Measurements from ENCODE around the gene HSDL1.

DNA sequence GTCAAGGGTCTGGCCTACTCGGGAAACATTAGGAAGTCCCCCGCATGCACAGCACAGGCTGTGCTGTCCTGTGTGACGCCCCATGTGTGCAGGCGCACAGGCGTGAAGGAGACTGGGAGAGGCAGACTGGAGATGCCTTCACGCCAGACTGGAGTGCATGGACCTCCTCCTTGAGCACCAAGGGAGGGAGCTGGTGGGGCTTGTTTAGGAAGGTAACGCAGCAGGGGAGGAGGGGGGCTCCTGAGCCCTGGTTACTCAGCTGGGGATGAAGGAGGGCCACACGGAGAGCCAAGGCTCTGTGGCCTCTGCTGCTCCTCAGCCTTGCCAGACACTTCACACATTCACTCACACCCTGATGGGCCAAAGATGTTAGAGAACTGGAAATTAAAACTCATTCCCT lies 7.7 kb downstream of the HSDL1 start:
- TF ChIP-seq, protein P1, sequence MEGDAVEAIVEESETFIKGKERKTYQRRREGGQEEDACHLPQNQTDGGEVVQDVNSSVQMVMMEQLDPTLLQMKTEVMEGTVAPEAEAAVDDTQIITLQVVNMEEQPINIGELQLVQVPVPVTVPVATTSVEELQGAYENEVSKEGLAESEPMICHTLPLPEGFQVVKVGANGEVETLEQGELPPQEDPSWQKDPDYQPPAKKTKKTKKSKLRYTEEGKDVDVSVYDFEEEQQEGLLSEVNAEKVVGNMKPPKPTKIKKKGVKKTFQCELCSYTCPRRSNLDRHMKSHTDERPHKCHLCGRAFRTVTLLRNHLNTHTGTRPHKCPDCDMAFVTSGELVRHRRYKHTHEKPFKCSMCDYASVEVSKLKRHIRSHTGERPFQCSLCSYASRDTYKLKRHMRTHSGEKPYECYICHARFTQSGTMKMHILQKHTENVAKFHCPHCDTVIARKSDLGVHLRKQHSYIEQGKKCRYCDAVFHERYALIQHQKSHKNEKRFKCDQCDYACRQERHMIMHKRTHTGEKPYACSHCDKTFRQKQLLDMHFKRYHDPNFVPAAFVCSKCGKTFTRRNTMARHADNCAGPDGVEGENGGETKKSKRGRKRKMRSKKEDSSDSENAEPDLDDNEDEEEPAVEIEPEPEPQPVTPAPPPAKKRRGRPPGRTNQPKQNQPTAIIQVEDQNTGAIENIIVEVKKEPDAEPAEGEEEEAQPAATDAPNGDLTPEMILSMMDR (conservative IDR thresholded peaks at IDR 0.05 in 1 of 2, IDR thresholded peaks at IDR 0.05 in 1 of 2; ENCODE audit: low read depth in 1 of 2, low read length in 2 of 2): no peak
- no peak for TF ChIP-seq EZH2 (IDR thresholded peaks at IDR 0.05; ENCODE audit: low read length, missing control alignments)

Data from fibroblast of lung (primary cell).